Panc1 (cell line): ENCODE measurements around the gene LITAF. TPM values are rescaled to one million over a fixed set of nuclear protein-coding genes. Genes with fewer than 3 reads are reported as not detected.

Experiments
- ATAC-seq: fragments of 200-7000 bp; cut with Tn5 transposase; 2 replicates; pipeline ENCODE4 v1.9.1; 2020; ENCODE audit warnings: mild to moderate bottlenecking, moderate library complexity
- BruUV-seq: library from RNA; stranded (reverse); fragments of 400-500 nt; replicated peaks from 2 replicates; lab custom pipeline; 2021; lab: Mats Ljungman, UMichigan
- CTCF ChIA-PET: fragments of 300-600 bp; sonication (Branson Sonifier 250); formaldehyde crosslinking; loops from one replicate; lab custom pipeline; 2022; ENCODE audit warnings: antibody characterized with exemption; lab: Charles Lee
- POLR2A ChIA-PET: fragments of 300-600 bp; sonication (Branson Sonifier 250); formaldehyde crosslinking; loops from one replicate; lab custom pipeline; 2022; ENCODE audit warnings: antibody characterized with exemption; lab: Charles Lee
- DNase-seq: peaks from one replicate; pipeline ENCODE4 v3.0.0-alpha.2; 2010; ENCODE audit warnings: low read depth, low spot score
- H3K27ac ChIP-seq: 2 replicates; pipeline ENCODE4 v1.5.1; 2011; ENCODE audit warnings: mild to moderate bottlenecking, low read length, inconsistent platforms
- H3K27me3 ChIP-seq: fragments of 200-500 bp; sonication (Bioruptor generic); 2 replicates; pipeline ENCODE4 v1.6.0; 2014; ENCODE audit warnings: low read length, inconsistent platforms; ENCODE audit not compliant: control insufficient read depth, insufficient read depth
- H3K36me3 ChIP-seq: fragments of 200-500 bp; sonication (Bioruptor generic); 2 replicates; pipeline ENCODE4 v1.5.1; 2014; ENCODE audit warnings: inconsistent platforms, mild to moderate bottlenecking, low read length, moderate library complexity; ENCODE audit not compliant: control insufficient read depth, insufficient read depth
- H3K4me1 ChIP-seq: 2 replicates; pipeline ENCODE4 v1.5.1; 2011; ENCODE audit warnings: inconsistent platforms, mild to moderate bottlenecking, low read length, moderate library complexity; ENCODE audit not compliant: control insufficient read depth, insufficient read depth
- H3K4me3 ChIP-seq, 2 experiments: 2 replicates each; pipeline ENCODE4 v1.5.1; 2011 to 2012; ENCODE audit warnings: low read depth in 2 of 2, low read length in 2 of 2, mild to moderate bottlenecking in 2 of 2, inconsistent platforms in 1 of 2, moderate library complexity in 1 of 2
- H3K9me3 ChIP-seq: fragments of 200-500 bp; sonication (Bioruptor generic); 2 replicates; pipeline ENCODE4 v1.5.1; 2014; ENCODE audit warnings: low read depth, mild to moderate bottlenecking, inconsistent platforms, low read length, moderate library complexity; ENCODE audit not compliant: control insufficient read depth, insufficient read depth
- POLR2AphosphoS5 ChIP-seq: IDR thresholded peaks from 2 replicates; pipeline ENCODE4 v1.6.1; 2012; ENCODE audit warnings: mild to moderate bottlenecking, low read depth, low read length, moderate library complexity
- SIN3A ChIP-seq: IDR thresholded peaks from 2 replicates; pipeline ENCODE4 v1.6.1; 2012; ENCODE audit warnings: low read depth, mild to moderate bottlenecking, low read length, moderate library complexity, borderline replicate concordance; ENCODE audit not compliant: insufficient read depth
- TCF7L2 ChIP-seq: IDR thresholded peaks from 2 replicates; pipeline ENCODE4 v1.6.1; 2011; ENCODE audit warnings: mild to moderate bottlenecking, low read depth, low read length, inconsistent platforms
- in situ Hi-C: cut with HindIII; loops from 2 replicates; pipeline ENCODE4 v1.10.0; 2016; ENCODE audit warnings: low sequenced_read_pairs, low pct_unique_long_range_greater_than_20kb
- intact Hi-C: fragments of 100-400 bp; cut with micrococcal nuclease; formaldehyde crosslinking; loops from one replicate; pipeline ENCODE4 v1.10.0; 2022; ENCODE audit not compliant: unreplicated experiment
- total RNA-seq: library from RNA; stranded (reverse); gene quantifications from one replicate; pipeline ENCODE4 v1.2.1, GENCODE V29; 2021; ENCODE audit not compliant: unreplicated experiment
- TF ChIP-seq, protein P1 (sequence below): fragments of 450-650 bp; IDR thresholded peaks from 2 replicates; pipeline ENCODE4 v1.5.1; 2017; ENCODE audit warnings: mild to moderate bottlenecking
- TF ChIP-seq, protein P2 (sequence below), 2 experiments: IDR thresholded peaks; 2 replicates each; pipeline ENCODE4 v1.6.1; 2011 to 2012; ENCODE audit warnings: low read depth in 2 of 2, control low read depth in 1 of 2, low read length in 1 of 2, mild to moderate bottlenecking in 1 of 2, moderate library complexity in 1 of 2; ENCODE audit not compliant: insufficient read depth in 1 of 2

Gene LITAF
- total RNA-seq, 1 experiment from 2014 or later, result 85.2 TPM

DNA sequence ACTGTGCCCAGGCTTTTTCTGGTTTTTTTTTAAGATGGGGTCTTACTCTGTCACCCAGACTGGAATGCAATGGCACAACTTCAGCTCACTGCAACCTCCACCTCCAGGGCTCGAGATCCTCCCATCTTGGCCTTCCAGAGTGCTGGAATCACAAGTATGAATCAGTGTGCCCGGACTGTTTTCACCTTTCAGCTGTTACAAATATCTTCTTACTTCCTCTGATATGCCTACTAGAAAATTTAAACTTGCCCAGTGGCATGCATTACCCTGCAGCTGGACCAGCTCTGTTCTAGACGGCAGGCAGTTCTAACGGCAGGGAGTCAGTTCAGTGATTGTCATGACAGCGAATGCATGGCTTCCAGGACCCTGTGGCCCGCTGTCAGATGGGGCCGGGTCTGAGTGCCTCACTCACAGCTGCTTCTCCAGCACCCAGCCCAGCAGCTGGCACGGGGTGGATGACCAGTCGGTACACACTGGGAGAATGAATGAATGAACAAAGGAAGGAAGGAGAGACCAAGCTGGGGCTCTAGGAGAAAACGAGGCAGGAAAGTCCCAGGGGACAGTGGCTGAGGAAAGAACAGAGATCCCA is 28.0 kb upstream of the LITAF start:
- TF ChIP-seq TCF7L2 (no peak), SIN3A (no peak), POLR2AphosphoS5 (no peak)
- TF ChIP-seq, protein P1, sequence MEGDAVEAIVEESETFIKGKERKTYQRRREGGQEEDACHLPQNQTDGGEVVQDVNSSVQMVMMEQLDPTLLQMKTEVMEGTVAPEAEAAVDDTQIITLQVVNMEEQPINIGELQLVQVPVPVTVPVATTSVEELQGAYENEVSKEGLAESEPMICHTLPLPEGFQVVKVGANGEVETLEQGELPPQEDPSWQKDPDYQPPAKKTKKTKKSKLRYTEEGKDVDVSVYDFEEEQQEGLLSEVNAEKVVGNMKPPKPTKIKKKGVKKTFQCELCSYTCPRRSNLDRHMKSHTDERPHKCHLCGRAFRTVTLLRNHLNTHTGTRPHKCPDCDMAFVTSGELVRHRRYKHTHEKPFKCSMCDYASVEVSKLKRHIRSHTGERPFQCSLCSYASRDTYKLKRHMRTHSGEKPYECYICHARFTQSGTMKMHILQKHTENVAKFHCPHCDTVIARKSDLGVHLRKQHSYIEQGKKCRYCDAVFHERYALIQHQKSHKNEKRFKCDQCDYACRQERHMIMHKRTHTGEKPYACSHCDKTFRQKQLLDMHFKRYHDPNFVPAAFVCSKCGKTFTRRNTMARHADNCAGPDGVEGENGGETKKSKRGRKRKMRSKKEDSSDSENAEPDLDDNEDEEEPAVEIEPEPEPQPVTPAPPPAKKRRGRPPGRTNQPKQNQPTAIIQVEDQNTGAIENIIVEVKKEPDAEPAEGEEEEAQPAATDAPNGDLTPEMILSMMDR, result no peak
- TF ChIP-seq, protein P2, sequence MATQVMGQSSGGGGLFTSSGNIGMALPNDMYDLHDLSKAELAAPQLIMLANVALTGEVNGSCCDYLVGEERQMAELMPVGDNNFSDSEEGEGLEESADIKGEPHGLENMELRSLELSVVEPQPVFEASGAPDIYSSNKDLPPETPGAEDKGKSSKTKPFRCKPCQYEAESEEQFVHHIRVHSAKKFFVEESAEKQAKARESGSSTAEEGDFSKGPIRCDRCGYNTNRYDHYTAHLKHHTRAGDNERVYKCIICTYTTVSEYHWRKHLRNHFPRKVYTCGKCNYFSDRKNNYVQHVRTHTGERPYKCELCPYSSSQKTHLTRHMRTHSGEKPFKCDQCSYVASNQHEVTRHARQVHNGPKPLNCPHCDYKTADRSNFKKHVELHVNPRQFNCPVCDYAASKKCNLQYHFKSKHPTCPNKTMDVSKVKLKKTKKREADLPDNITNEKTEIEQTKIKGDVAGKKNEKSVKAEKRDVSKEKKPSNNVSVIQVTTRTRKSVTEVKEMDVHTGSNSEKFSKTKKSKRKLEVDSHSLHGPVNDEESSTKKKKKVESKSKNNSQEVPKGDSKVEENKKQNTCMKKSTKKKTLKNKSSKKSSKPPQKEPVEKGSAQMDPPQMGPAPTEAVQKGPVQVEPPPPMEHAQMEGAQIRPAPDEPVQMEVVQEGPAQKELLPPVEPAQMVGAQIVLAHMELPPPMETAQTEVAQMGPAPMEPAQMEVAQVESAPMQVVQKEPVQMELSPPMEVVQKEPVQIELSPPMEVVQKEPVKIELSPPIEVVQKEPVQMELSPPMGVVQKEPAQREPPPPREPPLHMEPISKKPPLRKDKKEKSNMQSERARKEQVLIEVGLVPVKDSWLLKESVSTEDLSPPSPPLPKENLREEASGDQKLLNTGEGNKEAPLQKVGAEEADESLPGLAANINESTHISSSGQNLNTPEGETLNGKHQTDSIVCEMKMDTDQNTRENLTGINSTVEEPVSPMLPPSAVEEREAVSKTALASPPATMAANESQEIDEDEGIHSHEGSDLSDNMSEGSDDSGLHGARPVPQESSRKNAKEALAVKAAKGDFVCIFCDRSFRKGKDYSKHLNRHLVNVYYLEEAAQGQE (IDR thresholded peaks at IDR 0.05; ENCODE audit: insufficient read depth in 1 of 2, low read depth in 2 of 2, low read length in 1 of 2), result no peak
- Histone ChIP-seq H3K9me3 (no peaks in the 10 kb centered on the region), H3K27ac (no peak overlapping the region), H3K4me3 (no peak overlapping the region), H3K36me3 (no peaks in the 10 kb centered on the region), H3K27me3 (no peaks in the 10 kb centered on the region), H3K4me1 (no peaks in the 10 kb centered on the region; the same call in 1 of the 2 replicates)
- in situ Hi-C loops, result no loop called here
- intact Hi-C loops, result no loop called here
- no TSS peak for BruUV-seq
- ChIA-PET CTCF (no interaction called here), POLR2A (no interaction called here)
- ATAC-seq, result no peak
- no peak for DNase-seq

DNA sequence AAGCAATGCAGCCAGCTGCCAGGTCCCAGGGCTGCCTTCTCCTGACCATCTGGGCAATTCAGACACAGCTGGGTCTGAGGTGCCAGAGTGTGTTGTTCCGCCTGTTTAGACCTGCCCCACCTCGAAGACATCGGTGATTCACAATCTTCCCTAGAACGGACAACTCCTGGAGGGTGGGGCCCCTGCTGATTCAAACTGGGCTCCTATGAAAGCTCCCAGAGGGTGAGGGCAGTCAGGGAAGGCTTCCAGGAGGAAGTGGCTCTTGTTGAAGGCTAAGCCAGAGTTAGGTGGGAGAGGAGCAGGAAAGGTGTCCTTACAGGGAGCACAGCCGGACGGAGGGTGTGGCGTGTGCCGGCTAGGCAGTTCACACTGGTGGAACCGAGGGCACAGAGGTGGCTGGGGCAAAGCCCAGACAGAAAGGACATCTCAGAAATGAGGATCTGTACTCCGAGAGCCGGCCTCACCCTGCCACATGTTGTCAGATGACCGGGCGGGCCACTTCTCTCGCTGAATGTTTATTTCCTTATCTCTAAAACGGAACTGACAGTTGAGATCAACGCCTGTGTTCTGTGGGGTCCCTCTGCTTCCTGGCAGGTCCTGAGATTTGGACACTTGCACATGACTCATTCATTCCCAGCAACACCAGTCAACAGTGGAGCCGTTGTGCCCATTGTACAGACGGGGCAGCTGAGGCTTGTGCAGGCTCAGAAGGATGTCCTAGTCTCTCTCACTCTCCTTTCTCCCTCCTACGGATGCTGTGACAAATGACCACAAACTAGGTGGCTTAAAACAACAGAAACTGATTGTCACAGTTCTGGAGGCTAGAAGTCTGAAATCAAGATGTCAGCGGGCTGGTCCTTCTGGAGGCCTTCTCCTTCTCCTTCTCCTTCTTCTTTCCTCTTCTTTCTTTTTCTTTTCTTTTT is 26.9 kb upstream of the LITAF start:
- no peaks in the 10 kb centered on the region for H3K9me3 ChIP-seq
- POLR2A ChIA-PET, result no interaction called here
- H3K4me1 ChIP-seq, result no peaks in the 10 kb centered on the region; the same call in 1 of the 2 replicates
- DNase-seq (no peak), ATAC-seq (no peak)
- H3K4me3 ChIP-seq, result no peak overlapping the region
- H3K36me3 ChIP-seq, result no peaks in the 10 kb centered on the region
- no TSS peak for BruUV-seq
- no peak overlapping the region for H3K27ac ChIP-seq
- intact Hi-C loops (no loop called here), in situ Hi-C loops (no loop called here)
- CTCF ChIA-PET, result no interaction called here
- no peaks in the 10 kb centered on the region for H3K27me3 ChIP-seq
- TF ChIP-seq SIN3A, result no peak
- TF ChIP-seq, protein P2 (IDR thresholded peaks at IDR 0.05; ENCODE audit: insufficient read depth in 1 of 2, low read depth in 2 of 2, low read length in 1 of 2), result no peak
- no peak for TF ChIP-seq POLR2AphosphoS5
- TF ChIP-seq, protein P1, result no peak
- TF ChIP-seq TCF7L2, result no peak
